ENCODE measurements around the gene INSR. TPM values are rescaled to one million over a fixed set of nuclear protein-coding genes. Genes with fewer than 3 reads are reported as not detected.
"Not testable (repeated sequence)": the region's sequence is repeated elsewhere in the genome, so short reads cannot be mapped to it uniquely, and the experiment has no call there.

Gene INSR
- total RNA-seq, 1 experiment from 2014 or later, result 13.7 TPM

GRCh38 chr19:7318176-7318575, 24.0 kb upstream of the INSR start:
- Histone ChIP-seq H3K9me3 (ENCODE audit: low read length) (0 out of 2 replicates have a peak, but pooled peaks cover 4% of the 10 kb centered on the region), H3K27ac (ENCODE audit: low read length) (no peak overlapping the region), H3K9me2 (replicated peaks; ENCODE audit: low read length) (no peaks in the 10 kb centered on the region), H3K4me1 (ENCODE audit: insufficient read depth, low read length) (no peaks in the 10 kb centered on the region), H3K79me2 (ENCODE audit: low read length) (no peaks in the 10 kb centered on the region), H3K4me2 (ENCODE audit: low read length) (no peak overlapping the region), H3K36me3 (ENCODE audit: low read depth, low read length) (no peaks in the 10 kb centered on the region), H4K20me1 (ENCODE audit: low read length) (no peaks in the 10 kb centered on the region), H2AFZ (ENCODE audit: low read length) (no peak overlapping the region), H3K9ac (ENCODE audit: low read length) (no peak overlapping the region), H3F3A (ENCODE audit: low read length, unreplicated experiment) (no peaks in the 10 kb centered on the region), H3K4me3 (ENCODE audit: low read length) (no peak overlapping the region), H3K27me3 (ENCODE audit: low read length) (no peaks in the 10 kb centered on the region)
- intact Hi-C loops (cut with micrococcal nuclease), result no loop called here
- ChIA-PET CTCF (no interaction called here), POLR2A (ENCODE audit: unreplicated experiment) (no interaction called here)
- no peak for TF ChIP-seq EZH2 (IDR thresholded peaks at IDR 0.05; ENCODE audit: low read length, unreplicated experiment)
- TF ChIP-seq EZH2phosphoT487 (IDR thresholded peaks at IDR 0.05; ENCODE audit: borderline replicate concordance, low read length), result no peak
- no peak for TF ChIP-seq CTCF (conservative IDR thresholded peaks at IDR 0.05; ENCODE audit: low read depth, low read length)
- ATAC-seq, result no peak
- no peak for DNase-seq
- no TSS peak for BruUV-seq (replicated peaks)

- Histone ChIP-seq H3F3A (ENCODE audit: low read length, unreplicated experiment) (no peaks in the 10 kb centered on the region), H3K4me1 (ENCODE audit: insufficient read depth, low read length) (no peaks in the 10 kb centered on the region), H3K4me2 (ENCODE audit: low read length) (no peak overlapping the region), H3K4me3 (ENCODE audit: low read length) (no peak overlapping the region), H4K20me1 (ENCODE audit: low read length) (no peaks in the 10 kb centered on the region), H3K36me3 (ENCODE audit: low read depth, low read length) (no peaks in the 10 kb centered on the region), H3K9me2 (replicated peaks; ENCODE audit: low read length) (no peaks in the 10 kb centered on the region), H3K9me3 (ENCODE audit: low read length) (no peaks in the 10 kb centered on the region), H3K79me2 (ENCODE audit: low read length) (no peaks in the 10 kb centered on the region), H3K27ac (ENCODE audit: low read length) (no peak overlapping the region), H2AFZ (ENCODE audit: low read length) (no peak overlapping the region), H3K27me3 (ENCODE audit: low read length) (no peaks in the 10 kb centered on the region), H3K9ac (ENCODE audit: low read length) (no peak overlapping the region)
- TF ChIP-seq EZH2 (IDR thresholded peaks at IDR 0.05; ENCODE audit: low read length, unreplicated experiment) (no peak), CTCF (conservative IDR thresholded peaks at IDR 0.05; ENCODE audit: low read depth, low read length) (no peak), EZH2phosphoT487 (IDR thresholded peaks at IDR 0.05; ENCODE audit: borderline replicate concordance, low read length) (no peak)
- BruUV-seq (replicated peaks), result no TSS peak
- ATAC-seq (no peak), DNase-seq (no peak)
- CTCF ChIA-PET, result no interaction called here
- intact Hi-C loops (cut with micrococcal nuclease), result no loop called here
- POLR2A ChIA-PET (ENCODE audit: unreplicated experiment), result no interaction called here
Observed at GRCh38 chr19:7312816-7313215, 18.6 kb upstream of the INSR start.

GRCh38 chr19:7311911-7312310, 17.7 kb upstream of the INSR start:
- H3K27me3 ChIP-seq (ENCODE audit: low read length), result no peaks in the 10 kb centered on the region
- DNase-seq (no peak), ATAC-seq (no peak)
- H3K27ac ChIP-seq (ENCODE audit: low read length), result no peak overlapping the region
- no peak overlapping the region for H3K9ac ChIP-seq (ENCODE audit: low read length)
- intact Hi-C loops (cut with micrococcal nuclease), result no loop called here
- H3K79me2 ChIP-seq (ENCODE audit: low read length), result no peaks in the 10 kb centered on the region
- TF ChIP-seq EZH2phosphoT487 (IDR thresholded peaks at IDR 0.05; ENCODE audit: borderline replicate concordance, low read length) (no peak), CTCF (conservative IDR thresholded peaks at IDR 0.05; ENCODE audit: low read depth, low read length) (no peak), EZH2 (IDR thresholded peaks at IDR 0.05; ENCODE audit: low read length, unreplicated experiment) (no peak)
- no peaks in the 10 kb centered on the region for H3K9me2 ChIP-seq (replicated peaks; ENCODE audit: low read length)
- no peaks in the 10 kb centered on the region for H3K9me3 ChIP-seq (ENCODE audit: low read length)
- H4K20me1 ChIP-seq (ENCODE audit: low read length), result no peaks in the 10 kb centered on the region
- H3K4me2 ChIP-seq (ENCODE audit: low read length), result no peak overlapping the region
- ChIA-PET CTCF (no interaction called here), POLR2A (ENCODE audit: unreplicated experiment) (no interaction called here)
- no peaks in the 10 kb centered on the region for H3K36me3 ChIP-seq (ENCODE audit: low read depth, low read length)
- no peaks in the 10 kb centered on the region for H3F3A ChIP-seq (ENCODE audit: low read length, unreplicated experiment)
- H3K4me1 ChIP-seq (ENCODE audit: insufficient read depth, low read length), result no peaks in the 10 kb centered on the region
- BruUV-seq (replicated peaks), result no TSS peak
- no peak overlapping the region for H3K4me3 ChIP-seq (ENCODE audit: low read length)
- H2AFZ ChIP-seq (ENCODE audit: low read length), result no peak overlapping the region

- H2AFZ ChIP-seq (ENCODE audit: low read length); H3K36me3 ChIP-seq (ENCODE audit: low read depth, low read length); H4K20me1 ChIP-seq (ENCODE audit: low read length); H3K27me3 ChIP-seq (ENCODE audit: low read length); H3F3A ChIP-seq (ENCODE audit: low read length, unreplicated experiment); CTCF ChIA-PET; H3K4me1 ChIP-seq (ENCODE audit: insufficient read depth, low read length); H3K9me3 ChIP-seq (ENCODE audit: low read length); H3K9ac ChIP-seq (ENCODE audit: low read length); H3K27ac ChIP-seq (ENCODE audit: low read length); POLR2A ChIA-PET (ENCODE audit: unreplicated experiment); ATAC-seq; H3K4me2 ChIP-seq (ENCODE audit: low read length); H3K9me2 ChIP-seq (replicated peaks; ENCODE audit: low read length); intact Hi-C loops (cut with micrococcal nuclease); DNase-seq; H3K79me2 ChIP-seq (ENCODE audit: low read length); BruUV-seq (replicated peaks); H3K4me3 ChIP-seq (ENCODE audit: low read length): not testable (repeated sequence)
Observed at GRCh38 chr19:7308327-7308726, 14.1 kb upstream of the INSR start.
